GM21381 (cell line): Measurements from ENCODE around the gene RPS17.
"Not testable (repeated sequence)": the region's sequence is repeated elsewhere in the genome, so short reads cannot be mapped to it uniquely, and the experiment has no call there.

Experiments used
- ATAC-seq: cut with Tn5 transposase; IDR thresholded peaks from one replicate; pipeline ENCODE4 v1.9.1; 2021; ENCODE audit warnings: mild to moderate bottlenecking, moderate library complexity; ENCODE audit not compliant: unreplicated experiment

Gene RPS17

DNA sequence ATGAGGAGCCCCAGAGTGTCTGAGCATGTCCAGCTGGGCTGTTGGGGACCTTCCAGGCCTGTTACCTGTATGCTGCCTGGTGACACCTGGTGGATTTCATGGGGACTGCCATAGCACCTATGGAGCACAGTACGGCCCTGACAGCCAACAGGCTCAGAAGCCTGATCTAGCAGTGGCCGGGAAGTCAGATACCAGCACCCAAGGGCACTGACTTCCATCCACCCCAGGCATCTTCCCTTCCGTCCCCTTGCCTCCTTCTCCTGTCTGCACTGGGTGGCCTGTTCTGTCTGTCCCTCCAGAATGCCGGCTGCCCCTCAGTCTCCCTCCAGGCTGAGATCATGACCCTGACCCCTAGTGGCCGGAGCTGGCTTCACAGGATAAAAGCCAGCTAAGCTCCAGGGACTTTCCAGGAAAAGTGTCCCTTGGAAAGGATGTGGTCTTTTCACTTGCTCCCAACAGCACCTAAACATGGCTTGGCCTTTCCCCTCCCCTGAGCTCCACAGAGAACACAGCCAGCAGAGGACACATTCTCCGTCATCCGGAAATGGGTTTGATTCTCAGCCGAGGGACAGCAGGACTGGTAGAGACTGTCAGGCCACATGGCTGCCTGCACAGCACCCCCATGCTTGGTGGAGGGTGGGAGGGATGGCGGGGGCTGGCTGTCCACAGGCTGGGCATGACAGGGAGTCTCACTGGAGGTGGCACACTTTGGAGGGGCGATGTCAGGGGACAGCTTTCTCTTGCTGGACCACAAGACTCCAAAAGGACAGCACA lies 9.5 kb downstream of the RPS17 start:
- peak; percentile 87 for ATAC-seq

DNA sequence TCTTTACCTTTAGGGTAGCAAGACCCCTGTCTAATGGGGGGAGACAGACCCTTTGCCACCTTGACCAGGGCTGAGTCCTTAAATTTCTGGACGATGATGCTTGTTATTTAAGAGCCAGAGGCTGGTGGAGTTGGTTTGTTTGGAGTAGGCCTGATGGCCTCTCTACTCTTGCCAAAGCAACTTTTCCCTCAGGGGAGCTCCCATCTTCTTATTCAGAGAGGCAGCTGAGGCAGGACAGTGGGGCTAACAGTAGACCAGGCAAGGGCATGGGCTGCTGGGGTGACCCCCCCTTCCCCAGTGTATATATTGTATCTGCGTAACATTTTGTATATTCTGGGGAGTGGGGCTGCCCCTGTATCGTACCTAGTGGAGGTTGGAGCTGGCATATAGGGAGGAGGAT lies 10.3 kb downstream of the RPS17 start:
- ATAC-seq = no peak

DNA sequence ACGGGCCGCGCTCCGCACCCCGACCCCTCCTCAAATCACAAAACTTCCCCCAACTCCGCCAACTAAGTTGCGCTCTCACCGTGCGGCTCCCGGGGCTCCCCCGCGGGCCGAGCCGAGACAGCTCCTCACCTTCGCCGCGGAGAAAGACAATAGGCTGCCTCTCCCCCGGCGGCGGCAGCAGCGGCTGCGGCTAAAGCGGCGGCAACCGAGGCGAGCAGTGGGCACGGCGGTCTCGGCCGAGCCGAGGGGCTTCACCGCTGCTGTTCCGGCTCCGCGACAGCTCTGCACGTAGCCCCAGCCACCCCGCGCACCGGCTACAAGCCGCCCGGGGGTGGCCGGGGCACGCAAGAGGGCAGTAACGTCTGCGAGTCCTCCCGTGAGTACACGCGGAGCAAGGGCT lies 26.7 kb downstream of the RPS17 start:
- ATAC-seq = not testable (repeated sequence)

DNA sequence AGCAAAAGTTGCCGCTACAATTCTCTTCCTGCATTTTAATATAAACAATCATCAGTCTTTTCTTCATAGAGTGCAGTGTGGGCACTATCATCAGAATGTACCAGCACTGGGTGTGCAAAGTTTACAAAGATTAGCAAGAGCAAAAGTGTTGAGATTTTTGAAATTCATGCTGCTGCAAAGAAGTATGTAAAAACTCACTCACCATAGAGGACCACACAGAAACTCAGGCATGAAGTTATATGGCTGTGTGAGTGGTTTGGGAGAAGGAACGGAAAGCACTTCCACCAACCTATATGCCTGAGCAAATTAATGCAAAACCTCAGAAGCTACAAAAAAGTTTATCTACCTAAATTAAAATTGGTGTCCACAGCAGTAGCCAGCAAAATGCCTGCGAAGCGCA lies 32.6 kb downstream of the RPS17 start:
- not testable (repeated sequence) for ATAC-seq

DNA sequence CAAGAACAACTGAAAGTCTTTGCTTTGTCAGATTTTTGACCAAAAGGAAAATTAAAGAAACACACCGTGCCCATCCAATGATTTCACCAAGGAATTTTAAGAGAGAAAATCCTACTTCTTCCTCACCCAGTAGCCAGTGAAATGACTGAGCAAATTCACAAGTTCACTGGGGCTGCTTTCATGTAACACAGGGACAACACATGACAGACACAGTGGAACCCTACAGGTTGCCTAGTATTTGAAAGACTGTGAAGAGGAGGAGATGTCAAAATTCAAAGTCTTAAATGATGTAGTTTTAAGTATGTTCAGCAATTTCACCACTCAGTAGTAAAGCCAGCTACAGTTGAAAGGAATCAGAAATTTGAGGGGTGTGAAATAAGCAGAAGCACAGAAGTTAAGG lies 33.2 kb downstream of the RPS17 start:
- ATAC-seq = not testable (repeated sequence)

DNA sequence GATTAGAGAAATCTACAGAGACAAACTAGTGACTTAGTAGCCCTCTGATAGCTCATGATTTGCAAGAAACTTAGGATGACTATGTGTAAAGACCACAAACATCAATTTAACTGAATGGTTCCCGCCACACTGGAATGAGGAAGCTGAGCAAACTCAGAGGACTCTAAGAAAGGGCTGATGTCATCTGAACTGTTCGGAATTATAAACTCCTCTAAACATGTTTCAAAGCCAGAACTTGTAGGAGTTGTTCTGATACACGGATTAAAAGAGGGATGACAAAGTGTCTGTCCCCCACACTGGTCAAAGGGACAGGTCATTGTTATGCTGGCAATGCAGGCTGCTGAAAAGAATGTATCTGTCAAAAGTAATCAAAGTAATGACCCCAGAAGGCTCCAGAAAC lies 34.4 kb downstream of the RPS17 start:
- not testable (repeated sequence) for ATAC-seq

DNA sequence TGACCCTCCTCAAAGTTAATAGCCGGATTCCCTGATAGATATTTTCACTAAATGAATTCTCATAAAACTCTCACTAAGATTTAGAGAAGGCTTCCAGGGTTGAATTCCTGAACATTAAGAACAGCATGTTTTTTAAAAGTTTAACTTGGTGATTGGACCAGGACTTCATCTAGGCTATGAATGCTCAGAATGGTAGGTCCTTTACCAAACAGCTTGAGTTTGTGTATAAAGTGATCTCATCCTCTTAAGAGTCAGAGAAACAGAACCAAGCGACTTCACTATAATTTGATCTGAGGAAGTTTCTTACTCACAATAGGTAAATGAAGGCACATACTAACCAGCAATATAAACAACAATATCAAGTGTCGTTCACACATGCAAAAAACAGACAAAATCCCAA lies 36.2 kb downstream of the RPS17 start:
- ATAC-seq = not testable (repeated sequence)

DNA sequence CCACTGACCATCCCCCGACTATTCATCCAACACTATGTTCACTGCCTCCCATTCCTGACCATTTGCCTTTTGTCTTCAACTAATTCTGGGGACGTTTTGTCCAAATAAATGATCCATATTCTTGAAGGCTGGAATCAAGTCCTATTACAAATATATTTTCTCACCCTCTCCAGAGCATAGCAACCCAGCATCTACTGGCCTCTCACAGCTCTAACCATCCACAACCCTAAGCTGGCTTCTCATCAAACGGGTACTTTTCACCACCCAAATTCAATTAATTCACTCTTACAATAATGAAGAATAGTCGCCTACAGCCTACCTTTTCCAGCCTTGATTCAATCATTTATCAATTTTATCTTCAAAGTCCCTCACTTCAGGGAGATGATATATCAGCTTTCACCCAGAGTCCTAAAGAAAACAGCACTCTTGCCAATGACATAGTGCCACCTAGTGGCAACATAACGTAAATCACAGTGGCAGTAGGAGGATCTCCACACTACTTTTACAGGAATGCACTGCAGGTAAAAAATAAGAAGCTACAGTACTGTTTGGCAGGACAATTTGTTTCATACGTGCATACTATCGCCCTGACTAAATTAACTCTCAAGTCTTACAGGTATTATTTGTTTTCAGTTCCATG lies 37.4 kb downstream of the RPS17 start:
- ATAC-seq = not testable (repeated sequence)

DNA sequence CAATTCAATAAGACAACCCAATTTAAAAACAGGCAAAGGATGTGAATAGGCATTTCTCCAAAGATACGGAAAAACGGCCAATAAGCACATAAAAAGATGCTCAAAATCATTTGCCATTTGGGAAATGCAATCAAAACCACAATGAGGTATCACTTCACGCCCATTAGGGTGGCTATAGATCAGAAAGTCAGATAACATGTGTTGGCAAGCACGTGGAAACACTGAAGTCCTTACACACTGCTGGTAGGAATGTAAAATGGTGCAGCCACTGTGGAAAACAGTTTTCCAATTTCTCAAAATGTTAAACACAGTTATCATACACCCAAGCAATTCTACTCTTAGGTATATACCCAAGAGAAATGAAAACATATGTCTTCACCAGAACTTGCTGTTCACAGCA lies 39.5 kb downstream of the RPS17 start:
- ATAC-seq = not testable (repeated sequence)

DNA sequence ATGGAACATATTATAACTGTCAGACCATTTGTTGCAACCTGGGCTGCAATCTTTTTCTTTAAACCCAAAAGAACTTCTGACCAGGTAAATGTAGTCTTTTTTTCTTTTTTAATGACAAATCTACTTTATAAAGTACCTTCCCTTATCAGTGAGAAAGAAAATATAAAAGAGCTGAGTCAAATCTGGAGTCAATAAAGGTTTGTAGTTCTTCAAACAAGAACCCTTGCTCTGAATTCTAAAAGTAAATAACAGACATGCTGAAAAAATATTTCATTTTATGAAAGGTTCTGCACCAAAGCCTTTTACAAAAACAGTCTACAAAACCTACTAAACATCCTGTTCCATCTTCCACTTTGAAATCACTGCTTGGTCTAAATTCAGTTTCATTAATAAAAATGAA lies 42.3 kb downstream of the RPS17 start:
- ATAC-seq = not testable (repeated sequence)

DNA sequence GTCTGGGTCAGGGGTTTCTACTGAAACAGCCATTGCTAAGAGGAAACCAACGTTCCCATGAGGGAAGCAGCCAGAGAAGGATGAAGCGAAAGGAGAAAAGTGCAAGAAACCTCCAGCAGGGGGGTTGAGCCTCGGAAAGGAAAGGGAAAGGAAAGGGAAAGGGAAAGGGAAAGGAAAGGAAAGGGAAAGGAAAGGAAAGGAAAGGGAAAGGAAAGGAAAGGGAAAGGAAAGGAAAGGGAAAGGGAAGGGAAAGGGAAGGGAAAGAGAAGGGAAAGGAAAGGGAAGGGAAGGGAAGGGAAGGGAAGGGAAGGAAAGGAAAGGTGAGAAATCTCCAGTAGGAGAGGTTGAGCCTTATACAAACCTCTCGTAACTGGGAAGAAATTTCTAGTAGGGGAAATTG lies 52.0 kb downstream of the RPS17 start:
- not testable (repeated sequence) for ATAC-seq

DNA sequence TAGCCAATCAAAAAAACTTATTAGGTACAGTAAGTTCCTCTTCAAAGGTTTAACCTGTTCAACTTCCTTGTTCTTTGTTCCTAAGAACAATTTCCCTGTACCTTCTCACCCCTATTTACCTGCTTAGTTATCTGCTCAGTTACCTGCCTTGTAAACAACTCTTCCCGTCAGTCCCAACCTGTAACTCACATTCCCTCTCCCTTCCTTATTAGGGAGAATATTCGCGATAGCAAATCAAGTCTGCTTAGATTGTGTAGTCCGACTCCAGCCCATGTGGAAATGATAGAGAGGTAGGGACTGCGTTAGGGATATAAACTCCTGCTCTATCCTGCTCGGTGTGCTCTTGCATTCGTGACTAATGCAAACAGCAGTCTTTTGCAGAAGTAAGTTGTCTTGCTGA lies 53.2 kb downstream of the RPS17 start:
- ATAC-seq = not testable (repeated sequence)
